Esophagus muscularis mucosa (tissue), 4 donors: Measurements from ENCODE around the gene NR3C2. TPM values are rescaled to one million over a fixed set of nuclear protein-coding genes. Genes with fewer than 3 reads are reported as not detected.

Experiments used
- DNase-seq: peaks from one replicate; pipeline ENCODE4 v3.0.0-alpha.2; 2017; ENCODE audit errors: extremely low spot score
- H3K27ac ChIP-seq, 4 donors: fragments of 200-600 bp; sonication (generic); replicated peaks in 1 of 4; 1 replicate in 3 of 4; 2 replicates in 1 of 4; pipeline ENCODE4 v1.5.1; 2016 to 2019; ENCODE audit warnings: mild to moderate bottlenecking in 1 of 4
- H3K27me3 ChIP-seq, 4 donors: fragments of 200-600 bp; sonication (generic); one replicate each; pipeline versions ENCODE4 v1.5.1 to v1.6.0; 2016 to 2019
- H3K36me3 ChIP-seq, 4 donors: fragments of 200-600 bp; sonication (generic); one replicate each; pipeline ENCODE4 v1.5.1; 2016 to 2019
- H3K4me1 ChIP-seq, 4 donors: fragments of 200-600 bp; sonication (generic); one replicate each; pipeline ENCODE4 v1.5.1; 2016 to 2019
- H3K4me3 ChIP-seq, 4 donors: fragments of 200-600 bp; sonication (generic); 1 replicate in 2 of 4; 2 replicates in 2 of 4; pipeline ENCODE4 v1.5.1; 2016 to 2019; ENCODE audit warnings: mild to moderate bottlenecking in 4 of 4, moderate library complexity in 1 of 4
- H3K9me3 ChIP-seq, 4 donors: fragments of 200-600 bp; sonication (generic); 1 replicate in 3 of 4; 2 replicates in 1 of 4; pipeline ENCODE4 v1.5.1; 2016 to 2019
- CTCF ChIP-seq, 3 experiments: fragments of 200-600 bp in 2 of 3; fragments of 450-650 bp in 1 of 3; sonication (generic) in 2 of 3; IDR thresholded peaks; one replicate each; pipeline ENCODE4 v1.5.1; 2017 to 2019; ENCODE audit warnings: antibody characterized with exemption in 3 of 3, mild to moderate bottlenecking in 2 of 3, moderate library complexity in 1 of 3
- EP300 ChIP-seq: sonication (generic); formaldehyde crosslinking; IDR thresholded peaks from one replicate; pipeline ENCODE4 v1.6.1; 2017; ENCODE audit warnings: antibody characterized with exemption
- POLR2A ChIP-seq: fragments of 450-650 bp; IDR thresholded peaks from one replicate; pipeline ENCODE4 v1.6.1; 2017; ENCODE audit warnings: antibody characterized with exemption, moderate library complexity, mild to moderate bottlenecking, low read depth
- POLR2AphosphoS5 ChIP-seq, 2 donors: sonication (generic); formaldehyde crosslinking; IDR thresholded peaks; one replicate each; pipeline ENCODE4 v1.6.1; 2017; ENCODE audit warnings: antibody characterized with exemption in 2 of 2
- WGBS: methylation state at CpG from one replicate; pipeline ENCODE4 v1.1.5; 2018; 5-methylcytosine and 5-hydroxymethylcytosine counted together
- intact Hi-C: fragments of 100-400 bp; cut with DNase I; formaldehyde crosslinking; loops from one replicate; pipeline ENCODE4 v1.15.1; 2023
- total RNA-seq, 4 donors: library from RNA; depleted of rRNA; stranded (reverse); fragments of >200 nt; gene quantifications; one replicate each; pipeline versions ENCODE4 v1.1.0 to v1.2.1, GENCODE V29; 2016

The NR3C2 gene
- total RNA-seq, 4 donors from 2014 or later = 10.0 to 14.6 (median 12.1) TPM

GRCh38 chr4:148151806-148152205, 290.4 kb downstream of the NR3C2 start:
- TF ChIP-seq POLR2AphosphoS5 (IDR thresholded peaks at IDR 0.05) = no peak
- TF ChIP-seq POLR2A = no peak
- TF ChIP-seq CTCF (IDR thresholded peaks at IDR 0.05) = no peak
- no peak for TF ChIP-seq EP300
- H3K36me3 ChIP-seq = peaks cover 0 to 6% (median 2%) of the 10 kb centered on the region in 4 donors
- H3K9me3 ChIP-seq = no peaks in the 10 kb centered on the region
- no peak overlapping the region for H3K27ac ChIP-seq
- no peaks in the 10 kb centered on the region for H3K27me3 ChIP-seq
- 78% methylated on average over 4 of the region's 4 CpGs for WGBS
- H3K4me3 ChIP-seq = no peak overlapping the region
- no peak for DNase-seq
- peaks cover 0 to 8% (median 0%) of the 10 kb centered on the region in 4 donors for H3K4me1 ChIP-seq
- intact Hi-C loops = no loop called here

GRCh38 chr4:148145475-148145874, 296.7 kb downstream of the NR3C2 start:
- 90% methylated on average over 6 of the region's 6 CpGs for WGBS
- TF ChIP-seq EP300 (no peak), POLR2A (no peak), CTCF (IDR thresholded peaks at IDR 0.05) (no peak), POLR2AphosphoS5 (IDR thresholded peaks at IDR 0.05) (no peak)
- H3K36me3 ChIP-seq = peaks cover 0 to 24% (median 11%) of the 10 kb centered on the region in 4 donors
- intact Hi-C loops = no loop called here
- no peak overlapping the region for H3K27ac ChIP-seq
- no peak overlapping the region for H3K4me3 ChIP-seq
- peaks cover 0 to 2% (median 0%) of the 10 kb centered on the region in 4 donors for H3K4me1 ChIP-seq
- DNase-seq = no peak
- H3K27me3 ChIP-seq = no peaks in the 10 kb centered on the region
- no peaks in the 10 kb centered on the region for H3K9me3 ChIP-seq

- TF ChIP-seq POLR2A = no peak
- no peak for TF ChIP-seq CTCF (IDR thresholded peaks at IDR 0.05)
- no peak for TF ChIP-seq POLR2AphosphoS5 (IDR thresholded peaks at IDR 0.05)
- no peak for TF ChIP-seq EP300
- Histone ChIP-seq H3K4me1 (peaks cover 0 to 4% (median 0%) of the 10 kb centered on the region in 4 donors), H3K27ac (no peak overlapping the region), H3K36me3 (peaks cover 0 to 24% (median 11%) of the 10 kb centered on the region in 4 donors), H3K27me3 (no peaks in the 10 kb centered on the region), H3K4me3 (no peak overlapping the region), H3K9me3 (no peaks in the 10 kb centered on the region)
- intact Hi-C loops = no loop called here
- DNase-seq = no peak
- WGBS = 69% methylated on average over 4 of the region's 4 CpGs
Measured at GRCh38 chr4:148143174-148143573, 299.0 kb downstream of the NR3C2 start.

GRCh38 chr4:148141501-148141900, 300.7 kb downstream of the NR3C2 start:
- DNase-seq = no peak
- no peak overlapping the region for H3K27ac ChIP-seq
- no peak overlapping the region for H3K4me3 ChIP-seq
- H3K9me3 ChIP-seq = no peaks in the 10 kb centered on the region
- intact Hi-C loops = no loop called here
- WGBS = 67% methylated on average over 3 of the region's 3 CpGs
- no peak for TF ChIP-seq CTCF (IDR thresholded peaks at IDR 0.05)
- TF ChIP-seq EP300 = no peak
- TF ChIP-seq POLR2A = no peak
- no peak for TF ChIP-seq POLR2AphosphoS5 (IDR thresholded peaks at IDR 0.05)
- peaks cover 0 to 24% (median 10%) of the 10 kb centered on the region in 4 donors for H3K36me3 ChIP-seq
- H3K4me1 ChIP-seq = peaks cover 0 to 4% (median 0%) of the 10 kb centered on the region in 4 donors
- H3K27me3 ChIP-seq = no peaks in the 10 kb centered on the region

- 70% methylated on average over 1 of the region's 1 CpG for WGBS
Measured at GRCh38 chr4:148126825-148127224, 315.4 kb downstream of the NR3C2 start.

More at GRCh38 chr4:148126825-148127224, 315.4 kb downstream of the NR3C2 start:
- TF ChIP-seq POLR2A (no peak), EP300 (no peak), POLR2AphosphoS5 (IDR thresholded peaks at IDR 0.05) (no peak), CTCF (IDR thresholded peaks at IDR 0.05) (no peak)
- Histone ChIP-seq H3K4me3 (no peak overlapping the region), H3K4me1 (no peaks in the 10 kb centered on the region), H3K9me3 (peaks cover 0 to 26% (median 17%) of the 10 kb centered on the region in 4 donors), H3K27me3 (no peaks in the 10 kb centered on the region), H3K27ac (no peak overlapping the region), H3K36me3 (no peaks in the 10 kb centered on the region)
- intact Hi-C loops = no loop called here
- no peak for DNase-seq
